NCI-H2227 (cell line): ENCODE measurements around the gene SLC17A9.

Source experiments
- DNase-seq: peaks from one replicate; lab custom pipeline; 2025; ENCODE audit not compliant: unreplicated experiment; lab: John Stamatoyannopoulos, UW

Gene SLC17A9, protein sequence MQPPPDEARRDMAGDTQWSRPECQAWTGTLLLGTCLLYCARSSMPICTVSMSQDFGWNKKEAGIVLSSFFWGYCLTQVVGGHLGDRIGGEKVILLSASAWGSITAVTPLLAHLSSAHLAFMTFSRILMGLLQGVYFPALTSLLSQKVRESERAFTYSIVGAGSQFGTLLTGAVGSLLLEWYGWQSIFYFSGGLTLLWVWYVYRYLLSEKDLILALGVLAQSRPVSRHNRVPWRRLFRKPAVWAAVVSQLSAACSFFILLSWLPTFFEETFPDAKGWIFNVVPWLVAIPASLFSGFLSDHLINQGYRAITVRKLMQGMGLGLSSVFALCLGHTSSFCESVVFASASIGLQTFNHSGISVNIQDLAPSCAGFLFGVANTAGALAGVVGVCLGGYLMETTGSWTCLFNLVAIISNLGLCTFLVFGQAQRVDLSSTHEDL

DNA sequence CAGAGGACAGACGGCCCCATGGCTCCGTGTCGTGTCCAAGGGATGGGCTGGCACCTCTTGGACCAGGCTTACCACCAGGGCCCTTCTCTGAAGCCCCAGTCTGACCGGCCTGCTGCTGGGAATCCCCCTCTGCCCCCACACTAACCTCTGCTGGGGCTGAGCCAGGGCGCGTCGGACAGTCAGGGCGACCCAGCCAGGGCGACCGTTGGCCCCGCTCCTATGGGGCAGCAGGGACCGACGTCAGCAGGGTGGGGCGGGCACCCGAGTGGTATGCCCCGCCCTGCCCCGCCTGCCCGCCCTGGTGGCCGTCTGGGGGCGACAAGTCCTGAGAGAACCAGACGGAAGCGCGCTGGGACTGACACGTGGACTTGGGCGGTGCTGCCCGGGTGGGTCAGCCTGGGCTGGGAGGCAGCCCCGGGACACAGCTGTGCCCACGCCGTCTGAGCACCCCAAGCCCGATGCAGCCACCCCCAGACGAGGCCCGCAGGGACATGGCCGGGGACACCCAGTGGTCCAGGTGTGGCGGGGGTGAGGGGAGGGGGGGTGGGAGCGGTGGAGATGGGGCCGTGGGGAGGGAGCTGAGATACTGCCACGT is at the start of gene SLC17A9:
Gene SLC17A9, plus strand, starts transcription at position 337 of the 595 bp plus-strand sequence. Its CDS starts 122 bp downstream, at position 459.
- DNase-seq = no peak

DNA sequence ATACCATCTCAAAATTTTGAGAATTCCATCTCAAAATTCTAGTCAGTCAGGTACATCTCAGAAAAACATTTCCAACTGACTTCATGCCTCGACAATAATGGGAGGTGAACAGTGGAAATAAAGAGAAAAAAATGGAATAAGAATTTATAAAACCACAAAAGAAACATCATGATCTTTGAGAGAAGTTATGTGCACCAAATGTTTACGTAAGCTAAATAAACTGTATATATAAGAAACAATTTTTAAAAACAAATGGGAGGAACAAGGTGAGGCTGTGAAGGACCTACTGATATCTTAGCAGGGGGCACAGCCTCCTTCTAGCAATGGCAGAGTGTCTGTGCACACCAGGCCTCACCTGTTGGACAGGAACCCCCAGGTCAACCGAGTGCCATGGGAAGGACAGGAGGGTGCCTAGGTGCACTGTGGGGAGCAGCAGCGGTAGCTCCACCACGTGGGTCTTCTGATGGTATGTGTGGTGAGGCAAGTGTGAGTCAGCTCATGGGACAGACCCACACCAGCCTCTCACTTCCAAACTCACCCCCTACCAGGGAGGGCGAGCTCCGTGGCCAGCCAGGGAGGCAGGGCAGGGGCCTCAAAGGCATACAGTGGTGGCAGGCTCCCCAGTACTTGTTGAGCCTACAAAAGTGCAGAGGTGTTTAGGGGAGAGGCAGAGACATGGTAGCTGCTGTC is 49.4 kb upstream of the SLC17A9 start:
- DNase-seq = no peak

DNA sequence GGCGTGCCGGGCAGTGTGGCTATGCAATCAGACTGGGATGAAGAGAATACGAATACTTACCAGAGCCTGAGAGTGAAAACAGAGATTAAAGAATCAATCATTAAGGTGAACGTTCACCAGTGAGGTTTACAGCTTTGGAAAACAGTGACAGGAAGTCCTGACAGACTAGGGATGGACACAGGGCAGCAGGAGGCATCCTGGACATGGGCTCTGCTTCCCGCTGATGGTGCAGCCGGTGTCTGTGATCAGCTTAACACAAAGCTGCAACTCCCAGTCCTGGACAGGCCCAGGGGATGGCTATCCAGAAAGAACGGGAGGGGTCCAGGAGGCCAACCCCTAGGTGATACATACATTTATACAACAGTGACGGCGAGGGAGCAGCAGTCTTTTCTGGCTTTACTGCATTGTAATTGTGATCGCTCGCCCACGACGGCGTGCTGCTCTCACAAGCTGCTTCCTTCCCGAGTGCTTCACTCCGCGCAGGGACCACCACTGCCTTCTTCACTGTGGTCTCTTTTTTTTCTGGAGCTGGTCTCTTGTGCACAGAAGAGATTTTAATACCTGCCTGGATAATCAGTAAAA is 46.9 kb upstream of the SLC17A9 start:
- no peak for DNase-seq

DNA sequence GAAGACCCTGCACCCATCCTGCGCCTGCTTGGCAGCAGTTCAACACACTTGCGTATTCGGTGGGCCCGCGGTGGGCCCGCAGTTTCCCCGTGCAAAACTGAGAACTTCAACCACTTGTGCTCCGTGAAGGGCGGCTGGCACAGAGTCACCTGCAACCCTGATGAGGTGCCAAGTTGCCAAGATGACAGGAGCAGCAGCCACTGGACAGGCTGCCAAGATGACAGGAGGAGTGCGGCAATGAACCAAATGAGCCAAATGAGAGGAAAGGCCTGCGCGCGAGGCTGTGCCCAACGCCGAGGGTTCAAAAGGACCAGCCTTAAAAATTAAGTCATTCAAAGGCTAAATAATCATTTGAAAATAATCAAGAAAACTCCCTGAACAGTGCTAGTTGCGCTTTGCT is 46.3 kb upstream of the SLC17A9 start:
- no peak for DNase-seq

DNA sequence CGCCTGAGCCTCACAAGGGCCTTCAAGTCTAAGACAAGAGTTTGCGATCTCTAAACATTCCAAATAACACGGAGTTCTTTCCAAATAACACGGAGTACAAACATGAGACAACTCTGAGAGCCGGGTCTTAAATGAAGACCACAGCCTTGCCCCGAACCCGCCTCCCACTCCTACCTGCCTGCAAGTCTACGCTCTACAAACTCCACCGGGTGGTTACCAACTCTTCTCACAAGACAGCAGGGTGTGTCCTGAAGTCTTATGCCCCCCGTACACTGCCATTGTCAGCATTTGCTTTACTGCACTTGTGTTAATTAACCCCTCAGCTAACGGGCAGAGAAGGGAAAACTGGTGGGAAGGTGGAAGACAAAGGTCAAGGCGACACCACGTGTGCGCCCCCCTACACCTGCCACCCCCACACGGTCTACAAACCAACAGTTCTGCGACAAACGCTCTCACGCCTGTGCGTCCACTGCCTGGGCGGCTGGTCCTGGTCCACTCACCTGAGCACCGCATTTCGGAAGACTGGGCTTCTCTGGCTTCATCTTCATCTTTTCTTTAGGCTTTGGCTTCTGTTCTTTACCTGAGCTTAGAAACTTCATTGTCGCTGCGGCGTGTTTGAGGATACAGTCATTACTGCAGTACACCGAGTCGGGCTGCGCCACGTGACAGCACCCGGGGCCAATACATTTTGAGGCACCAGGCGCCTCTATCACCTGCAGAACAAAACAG is 45.7 kb upstream of the SLC17A9 start:
- DNase-seq = no peak

DNA sequence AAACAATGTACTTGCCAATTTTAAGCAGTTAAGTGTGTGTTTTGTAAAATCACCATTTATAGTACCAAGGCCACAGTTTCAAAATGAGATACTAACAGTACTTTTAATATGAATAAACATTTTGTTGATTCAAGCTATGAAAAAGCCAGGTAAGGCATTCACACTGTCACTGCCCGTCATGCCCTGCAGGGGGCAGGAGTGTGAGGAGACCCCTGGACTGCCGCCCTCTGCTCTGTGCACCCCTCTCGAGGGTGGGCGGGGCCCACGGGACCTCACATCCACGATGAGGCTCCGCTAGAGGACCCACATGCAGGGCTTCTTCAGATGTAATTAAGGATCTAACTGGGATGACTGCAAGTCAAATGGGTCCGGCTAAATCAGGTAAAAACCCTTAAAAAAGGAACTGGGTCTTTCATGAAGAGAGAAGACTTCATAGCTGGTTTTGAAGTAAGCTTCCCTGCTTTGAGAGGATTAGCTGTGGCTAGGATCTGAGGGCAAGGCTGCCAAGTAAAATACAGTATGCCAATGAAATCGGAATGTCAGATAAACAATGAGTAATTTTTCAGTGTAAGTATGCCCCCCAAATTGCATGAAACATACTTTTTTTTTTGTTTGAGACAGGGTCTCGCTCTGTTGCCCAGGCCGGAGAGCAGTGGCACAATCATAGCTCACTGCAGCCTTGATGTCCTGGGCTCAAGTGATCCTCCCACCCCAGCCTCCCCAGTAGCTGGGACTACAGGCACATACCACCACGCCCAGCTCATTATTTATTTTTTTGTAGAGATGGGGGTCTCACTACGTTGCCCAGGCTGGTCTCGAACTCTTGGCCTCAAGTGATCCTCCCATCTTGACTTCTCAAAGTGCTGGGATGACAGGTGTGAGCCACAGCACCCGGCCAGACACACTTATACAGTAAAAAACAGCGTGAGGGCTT is 44.9 kb upstream of the SLC17A9 start:
- DNase-seq = no peak

DNA sequence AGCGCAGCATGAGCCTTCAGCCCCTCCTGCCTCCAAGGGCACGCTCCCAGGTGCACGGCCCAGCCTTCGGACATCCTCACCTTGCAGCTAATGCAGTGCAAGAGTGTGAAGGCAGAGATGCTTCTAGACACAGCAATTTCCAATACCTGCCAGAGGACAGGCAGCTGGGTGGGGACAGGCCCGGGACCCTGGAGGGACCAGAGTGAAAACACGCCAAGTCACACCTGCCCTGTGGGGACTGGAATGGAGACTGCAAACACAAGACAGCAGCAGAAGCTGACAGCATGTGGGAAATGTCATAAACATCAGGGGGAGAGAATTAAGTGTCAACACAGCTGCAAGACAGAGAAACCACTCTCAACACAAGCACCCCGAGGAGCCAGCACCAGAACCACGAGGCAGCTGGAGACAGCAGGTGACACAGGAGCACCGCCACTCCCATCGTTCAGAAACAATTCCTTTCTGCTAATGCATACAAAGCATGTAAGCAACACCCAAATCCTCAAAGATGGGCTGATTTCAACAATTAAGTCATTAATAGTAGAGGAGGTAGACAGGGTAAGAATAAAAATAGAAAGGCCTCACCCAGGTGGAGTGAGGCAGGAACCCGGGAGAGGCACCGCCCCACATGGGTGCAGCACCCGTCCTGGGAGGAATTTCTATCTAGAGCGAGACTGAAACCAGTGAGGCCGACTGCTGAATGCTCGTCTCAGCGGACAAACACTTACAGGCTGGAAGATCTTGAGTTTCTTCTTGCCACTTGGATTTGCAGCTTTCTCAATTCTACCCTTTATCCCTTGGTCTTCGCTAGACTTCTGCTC is 43.3 kb upstream of the SLC17A9 start:
- no peak for DNase-seq

DNA sequence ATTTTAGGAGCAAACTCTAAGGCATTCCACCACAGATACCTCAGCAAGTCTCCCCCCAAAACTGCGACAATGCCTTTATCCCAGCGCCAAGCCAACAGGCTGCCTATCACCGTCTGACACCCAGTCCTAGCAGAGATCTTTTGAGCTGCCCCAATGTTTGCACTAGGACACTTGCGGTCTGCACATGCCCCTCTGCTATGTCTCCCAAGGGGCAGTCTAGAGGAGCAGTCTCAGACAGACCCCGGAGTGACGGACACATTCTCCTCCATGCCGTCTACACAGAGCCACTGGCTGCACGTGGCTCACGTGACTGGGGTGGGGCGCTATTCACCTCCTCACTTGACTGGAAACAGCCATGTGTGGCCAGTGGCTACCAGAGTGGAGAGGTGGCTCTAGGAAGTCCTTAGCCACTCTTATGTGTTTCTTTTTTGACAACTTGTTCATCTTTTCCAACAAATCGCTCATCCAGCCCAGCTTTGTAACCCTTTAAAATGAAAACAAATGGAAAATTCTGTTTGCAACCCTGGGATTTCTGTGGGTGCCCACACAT is 42.2 kb upstream of the SLC17A9 start:
- no peak for DNase-seq

DNA sequence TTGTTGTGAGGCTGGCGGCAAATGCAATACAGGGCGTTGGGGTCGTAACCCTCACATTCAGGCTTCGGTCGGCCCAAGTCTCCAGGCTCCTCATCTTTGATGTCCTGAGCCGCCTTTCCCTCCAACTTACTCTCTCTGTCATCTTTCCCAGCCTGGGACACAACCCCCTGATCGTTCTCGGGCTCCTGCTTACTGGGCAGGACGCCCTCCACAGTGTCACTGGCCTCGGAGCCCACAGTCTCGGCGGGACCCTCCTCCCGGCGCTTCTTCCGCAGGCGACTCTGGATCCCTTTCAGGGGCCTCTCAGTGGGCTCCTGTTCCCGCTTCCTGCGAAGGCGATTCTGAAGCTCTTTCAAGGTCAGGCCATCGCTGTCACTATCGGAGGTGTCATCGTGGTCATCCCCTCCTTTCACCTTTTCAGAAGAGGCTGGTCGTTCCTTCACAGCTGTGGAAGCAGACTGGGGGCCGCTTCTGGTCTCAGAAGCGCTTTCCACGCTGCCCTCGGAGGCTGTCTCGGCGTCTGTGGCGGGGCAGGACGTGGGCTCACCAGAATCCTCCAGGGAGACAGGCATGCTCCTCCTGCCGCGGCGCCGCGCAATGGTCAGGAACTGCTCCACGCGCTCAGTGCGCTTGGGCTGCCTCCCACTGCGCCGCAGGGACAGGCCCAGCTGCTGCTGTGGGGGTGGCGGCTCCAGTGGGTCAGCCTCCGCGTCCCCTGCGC is 41.6 kb upstream of the SLC17A9 start:
- no peak for DNase-seq

DNA sequence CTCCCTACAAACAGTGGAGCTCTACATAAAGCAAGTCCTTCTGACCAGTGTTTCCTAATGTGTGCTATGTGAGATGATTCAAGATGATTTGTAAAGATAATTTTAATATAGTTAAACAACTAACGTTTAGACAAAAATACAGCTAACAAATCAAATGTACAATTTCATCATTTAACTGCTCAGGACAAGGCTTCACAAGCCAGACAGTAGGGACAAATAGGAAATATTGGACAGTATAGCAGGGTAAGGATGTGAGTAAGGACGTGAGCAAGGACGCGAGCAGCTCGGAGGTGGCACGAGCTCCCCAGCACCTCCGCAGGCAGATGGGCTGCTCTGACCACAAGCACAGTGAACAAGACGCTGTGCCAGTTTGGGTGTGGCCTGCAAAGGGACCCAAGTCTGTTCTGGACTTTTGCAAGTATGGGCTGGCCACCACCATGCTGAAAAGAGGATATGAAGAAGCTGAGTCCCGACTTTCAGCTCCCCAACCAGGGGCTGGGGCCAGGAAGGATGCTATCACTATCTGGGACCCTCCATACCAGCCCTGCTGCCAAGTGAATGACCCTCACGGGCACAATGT is 40.7 kb upstream of the SLC17A9 start:
- no peak for DNase-seq

DNA sequence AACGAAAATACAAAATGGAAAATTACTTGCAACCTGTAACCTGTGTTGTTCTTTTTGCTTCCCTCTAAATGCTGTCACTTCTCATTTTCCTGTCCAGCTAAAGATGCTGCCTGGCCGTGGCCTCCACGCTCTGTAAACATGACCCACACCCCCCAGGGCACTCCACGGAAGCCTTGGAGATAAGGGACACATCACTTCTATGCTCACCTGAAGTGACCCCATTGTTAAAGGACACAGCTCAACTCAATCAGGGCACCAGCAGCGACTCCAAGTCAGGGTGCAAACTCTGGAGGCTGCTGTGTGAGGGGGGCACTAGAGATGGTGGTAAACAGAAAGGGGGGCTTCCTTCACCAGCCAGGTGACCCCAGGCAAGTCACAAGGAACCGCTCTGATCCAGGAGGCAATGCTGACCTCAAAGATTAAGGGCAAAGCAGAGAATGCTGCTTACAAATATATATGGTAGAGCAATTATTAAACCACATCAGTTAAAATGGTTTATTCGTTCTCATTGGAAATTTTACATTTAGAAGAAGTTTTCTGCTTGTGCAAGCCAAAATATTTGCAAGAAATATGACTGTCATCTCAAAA is 39.4 kb upstream of the SLC17A9 start:
- no peak for DNase-seq

DNA sequence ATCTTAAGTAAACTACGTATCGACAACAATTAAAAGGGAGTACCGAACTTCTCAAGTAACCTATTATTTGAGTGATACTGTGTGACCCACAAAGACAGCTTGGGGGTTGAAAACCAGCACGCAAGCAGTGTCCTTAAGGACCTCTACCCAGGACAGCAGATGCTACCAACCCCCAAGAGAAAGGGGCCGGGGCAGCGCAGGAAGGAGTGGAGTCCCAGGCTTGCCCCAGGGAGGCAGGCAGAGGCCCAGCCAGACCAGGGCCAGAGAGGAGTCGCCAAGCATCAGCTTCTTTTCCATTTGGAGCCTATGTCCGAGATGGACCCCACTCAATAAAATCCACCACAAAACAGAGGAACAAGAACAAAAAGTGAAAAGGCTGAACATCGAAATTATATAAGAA is 38.1 kb upstream of the SLC17A9 start:
- DNase-seq = no peak

DNA sequence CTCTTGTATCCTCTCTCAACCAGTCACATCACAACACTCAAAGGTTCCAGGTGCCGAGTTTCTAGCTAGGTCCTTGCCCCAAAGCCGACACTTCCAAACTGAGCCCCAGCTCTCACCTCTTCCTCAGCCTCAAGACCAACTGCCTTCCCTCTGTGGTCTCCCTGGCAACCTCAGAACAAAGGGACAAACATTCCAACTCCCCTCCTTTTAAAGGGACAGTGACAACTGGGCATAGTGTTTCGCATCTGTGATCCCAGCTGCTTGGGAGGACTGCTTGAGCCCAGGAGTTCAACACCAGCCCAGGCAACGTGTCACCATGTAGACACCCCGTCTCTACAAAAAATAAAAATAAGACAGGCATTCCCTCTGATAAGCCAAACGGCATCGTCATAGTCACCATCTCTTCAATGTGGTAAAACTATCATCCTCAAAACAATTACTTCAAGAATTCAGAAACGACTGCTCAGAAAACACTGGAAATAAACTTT is 37.5 kb upstream of the SLC17A9 start:
- DNase-seq = peak; percentile 62

DNA sequence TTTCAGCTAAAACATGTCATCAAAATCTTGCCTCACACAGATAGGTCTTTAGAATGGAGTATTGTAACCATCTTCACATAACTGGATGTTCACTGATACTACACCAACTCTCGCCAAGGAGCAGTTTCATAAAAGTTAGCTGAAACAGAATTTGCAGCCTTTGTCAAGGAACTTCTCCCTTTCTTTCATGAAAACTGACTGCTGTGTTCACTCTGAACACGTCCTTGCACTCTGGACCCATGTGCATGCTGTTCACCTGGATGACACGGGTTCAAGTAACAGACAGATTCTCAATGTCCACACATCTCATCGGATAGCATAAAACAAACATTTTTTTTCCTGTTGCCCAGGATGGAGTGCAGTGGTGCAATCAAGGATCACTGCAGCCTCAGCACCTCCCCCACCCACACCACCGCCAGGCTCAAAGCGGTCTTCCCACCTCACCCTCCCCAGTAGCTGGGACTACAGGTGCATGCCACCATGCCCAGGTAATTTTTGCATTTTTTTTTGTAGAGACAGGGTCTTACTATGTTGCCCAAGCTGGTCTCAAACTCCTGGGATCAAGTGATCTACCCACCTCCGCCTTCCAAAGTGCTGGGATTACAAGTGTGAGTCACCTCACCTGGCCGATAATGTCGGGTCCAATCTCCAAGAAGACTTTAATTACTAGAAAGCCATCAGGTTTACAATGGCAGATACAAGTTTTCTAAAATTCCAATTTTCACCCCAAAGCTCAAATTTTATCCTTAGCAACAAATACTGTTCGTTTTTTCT is 35.6 kb upstream of the SLC17A9 start:
- no peak for DNase-seq

DNA sequence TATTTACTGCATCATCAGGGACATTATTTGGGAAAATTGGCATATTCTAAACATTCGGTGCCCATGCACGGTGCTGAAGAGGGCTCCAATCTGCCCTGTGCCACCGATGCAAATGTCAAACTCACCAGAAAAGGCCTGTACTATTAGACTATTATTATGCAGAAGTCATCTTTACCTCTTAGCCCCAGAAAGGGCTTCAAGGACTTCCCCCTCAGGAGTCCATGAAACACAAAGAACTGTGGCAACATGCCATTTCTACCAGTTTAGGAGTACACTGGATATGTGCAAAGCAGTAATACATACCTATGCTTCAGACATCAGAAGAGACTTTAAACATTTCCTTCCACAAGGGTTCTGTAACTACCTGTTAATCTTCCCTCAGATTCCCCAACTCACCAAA is 34.8 kb upstream of the SLC17A9 start:
- DNase-seq = no peak

DNA sequence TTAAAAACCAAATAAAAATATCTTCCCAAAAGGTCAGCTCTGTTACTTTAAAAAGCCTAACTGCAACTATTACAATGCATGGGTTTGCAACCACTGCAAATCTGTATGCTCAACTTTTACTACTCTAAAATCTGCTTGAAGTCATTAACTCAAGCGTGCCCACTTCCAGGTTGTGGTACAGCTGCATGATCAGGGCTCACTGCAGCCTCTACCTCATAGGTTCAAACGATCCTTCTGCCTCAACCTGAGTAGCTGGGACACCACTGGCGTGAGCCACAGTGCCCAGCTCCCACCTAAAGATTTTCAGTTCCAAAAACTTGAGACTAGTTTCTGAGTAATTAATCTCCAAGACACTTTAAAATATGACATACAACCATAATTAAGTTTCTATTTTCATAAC is 34.4 kb upstream of the SLC17A9 start:
- no peak for DNase-seq

DNA sequence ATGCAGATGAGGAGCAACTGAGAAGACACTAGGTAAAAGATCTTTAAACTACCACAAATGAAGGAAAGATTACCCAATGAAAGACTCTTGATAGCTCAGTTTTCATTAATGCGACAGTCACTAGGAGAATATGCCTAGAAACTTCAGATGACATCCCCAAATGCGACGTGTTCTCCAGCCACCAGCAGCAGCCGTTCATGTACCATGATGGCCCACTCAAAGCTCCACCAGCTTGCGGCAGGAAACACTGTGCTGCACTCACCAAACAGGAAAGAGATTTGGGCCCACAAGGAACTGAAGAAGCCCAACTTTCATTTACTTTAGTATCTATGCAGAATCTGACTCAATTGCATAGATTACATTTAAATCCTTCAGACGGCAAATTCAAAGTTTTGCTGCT is 33.7 kb upstream of the SLC17A9 start:
- no peak for DNase-seq
